Stimulated activated CD4-positive, alpha-beta T cell treated with anti-CD3 and anti-CD28 coated beads, Interleukin-12 subunit alpha, Interleukin-12 subunit beta, amount 100 ng/mL, for 4 hours (primary cell): ENCODE measurements around the gene SPAAR.
"Not testable (repeated sequence)": the region's sequence is repeated elsewhere in the genome, so short reads cannot be mapped to it uniquely, and the experiment has no call there.

ENCODE experiments used
- DNase-seq: peaks from one replicate; pipeline ENCODE4 v3.0.0-alpha.2; 2020

Gene SPAAR

GRCh38 chr9:35905051-35905781, 4.1 kb upstream of the SPAAR start:
- DNase-seq: no peak

GRCh38 chr9:35905912-35906679, 3.2 kb upstream of the SPAAR start, which contains the start of gene HRCT1:
TSS of gene HRCT1 (plus strand) at chr9:35906202. CDS start at chr9:35906288, 86 bp downstream.
- DNase-seq: no peak

- DNase-seq: no peak
These were observed 2.2 kb upstream of the SPAAR start for GRCh38 chr9:35906923-35907699.

- DNase-seq: no peak
These were observed 1.4 kb upstream of the SPAAR start for GRCh38 chr9:35907711-35908503.

- no peak for DNase-seq
These were observed 675 bp upstream of the SPAAR start for GRCh38 chr9:35908504-35909125.

- no peak for DNase-seq
These were observed 660 bp downstream of the SPAAR start for GRCh38 chr9:35909687-35910612.

- DNase-seq: no peak
These were observed 1.5 kb downstream of the SPAAR start for GRCh38 chr9:35910613-35911359.

- DNase-seq: no peak
These were observed 2.4 kb downstream of the SPAAR start for GRCh38 chr9:35911690-35912089.

- no peak for DNase-seq
These were observed 3.6 kb downstream of the SPAAR start for GRCh38 chr9:35912791-35913400.

GRCh38 chr9:35913429-35913828, 4.1 kb downstream of the SPAAR start:
- DNase-seq: not testable (repeated sequence)

- DNase-seq: no peak
These were observed 5.1 kb downstream of the SPAAR start for GRCh38 chr9:35914301-35914807.

- no peak for DNase-seq
These were observed 6.5 kb downstream of the SPAAR start for GRCh38 chr9:35915681-35916294.

- no peak for DNase-seq
These were observed 8.0 kb downstream of the SPAAR start for GRCh38 chr9:35917261-35917660.

GRCh38 chr9:35918780-35919179, 9.5 kb downstream of the SPAAR start:
- DNase-seq: no peak

GRCh38 chr9:35919212-35920008, 10.1 kb downstream of the SPAAR start:
- no peak for DNase-seq

GRCh38 chr9:35920051-35920620, 10.8 kb downstream of the SPAAR start:
- no peak for DNase-seq

- DNase-seq: no peak
These were observed 14.3 kb downstream of the SPAAR start for GRCh38 chr9:35923598-35923926.
